HL-60 (cell line): ENCODE data around the gene UBE2D4.

Experiments
- DNase-seq, 2 experiments: peaks; one replicate each; pipeline ENCODE4 v3.0.0-alpha.2; 2010 to 2020; ENCODE audit warnings: low read depth in 1 of 2, low spot score in 1 of 2
- H3K27ac ChIP-seq: fragments of 250-450 bp; sonication (Bioruptor Pico); replicated peaks from 2 replicates; pipeline ENCODE4 v1.5.1; 2020; ENCODE audit warnings: mild to moderate bottlenecking, moderate library complexity
- H3K27me3 ChIP-seq: fragments of 250-450 bp; sonication (Bioruptor Pico); 2 replicates; pipeline ENCODE4 v1.5.1; 2021; ENCODE audit warnings: mild to moderate bottlenecking, moderate library complexity; ENCODE audit not compliant: insufficient read depth, poor library complexity, severe bottlenecking
- H3K4me3 ChIP-seq: replicated peaks from 2 replicates; pipeline ENCODE4 v1.5.1; 2011; ENCODE audit warnings: mild to moderate bottlenecking, control low read depth, low read length; ENCODE audit not compliant: insufficient read depth
- GABPA ChIP-seq: IDR thresholded peaks from 2 replicates; pipeline ENCODE4 v1.6.1; 2012; ENCODE audit warnings: low read depth
- POLR2AphosphoS5 ChIP-seq: IDR thresholded peaks from 2 replicates; pipeline ENCODE4 v1.6.1; 2012; ENCODE audit warnings: low read depth
- SPI1 ChIP-seq: IDR thresholded peaks from 2 replicates; pipeline ENCODE4 v1.6.1; 2012; ENCODE audit warnings: low read depth, mild to moderate bottlenecking, borderline replicate concordance
- TF ChIP-seq, protein P1 (sequence below): IDR thresholded peaks from one replicate; pipeline ENCODE4 v1.5.1; 2011; ENCODE audit warnings: low read length, control low read depth, inconsistent platforms; ENCODE audit not compliant: insufficient read depth
- TF ChIP-seq, protein P2 (sequence below): IDR thresholded peaks from 2 replicates; pipeline ENCODE4 v1.6.1; 2012; ENCODE audit warnings: low read depth; ENCODE audit not compliant: insufficient replicate concordance

Gene UBE2D4

DNA sequence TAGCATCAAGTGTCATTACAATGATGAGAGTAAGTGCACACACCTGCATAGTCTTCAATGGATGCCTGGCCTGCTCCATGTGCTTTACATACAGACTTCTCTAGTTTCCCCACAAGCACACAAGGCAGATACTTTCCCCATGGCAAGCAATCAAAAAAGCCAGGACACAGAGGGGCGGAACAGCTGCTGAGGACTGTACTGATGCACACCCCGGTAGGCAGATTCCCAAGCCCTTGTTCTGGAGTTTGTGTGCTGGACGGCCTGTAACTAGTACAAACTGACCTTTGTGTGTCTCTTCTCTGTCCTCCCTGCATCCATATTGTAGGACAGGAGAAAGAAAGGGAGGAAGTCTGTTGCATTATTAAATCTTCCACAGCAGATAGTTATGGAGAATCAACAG is 25.8 kb downstream of the UBE2D4 start:
- no peak overlapping the region for H3K4me3 ChIP-seq
- no peaks in the 10 kb centered on the region for H3K27me3 ChIP-seq
- DNase-seq = no peak
- no peak overlapping the region for H3K27ac ChIP-seq
- TF ChIP-seq, protein P1, sequence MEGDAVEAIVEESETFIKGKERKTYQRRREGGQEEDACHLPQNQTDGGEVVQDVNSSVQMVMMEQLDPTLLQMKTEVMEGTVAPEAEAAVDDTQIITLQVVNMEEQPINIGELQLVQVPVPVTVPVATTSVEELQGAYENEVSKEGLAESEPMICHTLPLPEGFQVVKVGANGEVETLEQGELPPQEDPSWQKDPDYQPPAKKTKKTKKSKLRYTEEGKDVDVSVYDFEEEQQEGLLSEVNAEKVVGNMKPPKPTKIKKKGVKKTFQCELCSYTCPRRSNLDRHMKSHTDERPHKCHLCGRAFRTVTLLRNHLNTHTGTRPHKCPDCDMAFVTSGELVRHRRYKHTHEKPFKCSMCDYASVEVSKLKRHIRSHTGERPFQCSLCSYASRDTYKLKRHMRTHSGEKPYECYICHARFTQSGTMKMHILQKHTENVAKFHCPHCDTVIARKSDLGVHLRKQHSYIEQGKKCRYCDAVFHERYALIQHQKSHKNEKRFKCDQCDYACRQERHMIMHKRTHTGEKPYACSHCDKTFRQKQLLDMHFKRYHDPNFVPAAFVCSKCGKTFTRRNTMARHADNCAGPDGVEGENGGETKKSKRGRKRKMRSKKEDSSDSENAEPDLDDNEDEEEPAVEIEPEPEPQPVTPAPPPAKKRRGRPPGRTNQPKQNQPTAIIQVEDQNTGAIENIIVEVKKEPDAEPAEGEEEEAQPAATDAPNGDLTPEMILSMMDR = no peak
- TF ChIP-seq POLR2AphosphoS5 (no peak), GABPA (no peak), SPI1 (no peak)
- TF ChIP-seq, protein P2, sequence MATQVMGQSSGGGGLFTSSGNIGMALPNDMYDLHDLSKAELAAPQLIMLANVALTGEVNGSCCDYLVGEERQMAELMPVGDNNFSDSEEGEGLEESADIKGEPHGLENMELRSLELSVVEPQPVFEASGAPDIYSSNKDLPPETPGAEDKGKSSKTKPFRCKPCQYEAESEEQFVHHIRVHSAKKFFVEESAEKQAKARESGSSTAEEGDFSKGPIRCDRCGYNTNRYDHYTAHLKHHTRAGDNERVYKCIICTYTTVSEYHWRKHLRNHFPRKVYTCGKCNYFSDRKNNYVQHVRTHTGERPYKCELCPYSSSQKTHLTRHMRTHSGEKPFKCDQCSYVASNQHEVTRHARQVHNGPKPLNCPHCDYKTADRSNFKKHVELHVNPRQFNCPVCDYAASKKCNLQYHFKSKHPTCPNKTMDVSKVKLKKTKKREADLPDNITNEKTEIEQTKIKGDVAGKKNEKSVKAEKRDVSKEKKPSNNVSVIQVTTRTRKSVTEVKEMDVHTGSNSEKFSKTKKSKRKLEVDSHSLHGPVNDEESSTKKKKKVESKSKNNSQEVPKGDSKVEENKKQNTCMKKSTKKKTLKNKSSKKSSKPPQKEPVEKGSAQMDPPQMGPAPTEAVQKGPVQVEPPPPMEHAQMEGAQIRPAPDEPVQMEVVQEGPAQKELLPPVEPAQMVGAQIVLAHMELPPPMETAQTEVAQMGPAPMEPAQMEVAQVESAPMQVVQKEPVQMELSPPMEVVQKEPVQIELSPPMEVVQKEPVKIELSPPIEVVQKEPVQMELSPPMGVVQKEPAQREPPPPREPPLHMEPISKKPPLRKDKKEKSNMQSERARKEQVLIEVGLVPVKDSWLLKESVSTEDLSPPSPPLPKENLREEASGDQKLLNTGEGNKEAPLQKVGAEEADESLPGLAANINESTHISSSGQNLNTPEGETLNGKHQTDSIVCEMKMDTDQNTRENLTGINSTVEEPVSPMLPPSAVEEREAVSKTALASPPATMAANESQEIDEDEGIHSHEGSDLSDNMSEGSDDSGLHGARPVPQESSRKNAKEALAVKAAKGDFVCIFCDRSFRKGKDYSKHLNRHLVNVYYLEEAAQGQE = no peak

DNA sequence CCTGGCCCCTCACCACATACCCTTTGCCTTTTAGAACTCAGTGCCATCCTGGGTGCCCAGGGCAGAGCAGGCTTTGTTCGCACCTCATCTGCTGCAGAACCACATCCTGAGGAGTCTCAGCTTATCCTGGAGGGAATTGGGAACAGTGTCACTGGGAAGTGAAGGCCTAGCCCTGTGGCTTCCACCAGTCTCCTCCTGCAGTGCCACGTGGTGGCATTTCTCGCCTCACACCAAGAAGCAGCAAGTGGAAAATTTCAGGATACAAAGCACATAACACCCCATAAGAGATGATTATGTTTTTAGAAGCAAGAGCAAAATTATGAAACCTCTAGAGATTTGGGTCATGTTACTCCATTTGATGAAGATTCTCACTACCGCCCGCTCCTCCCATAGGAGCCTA is 26.8 kb downstream of the UBE2D4 start:
- Histone ChIP-seq H3K4me3 (no peak overlapping the region), H3K27ac (no peak overlapping the region), H3K27me3 (no peaks in the 10 kb centered on the region)
- DNase-seq = no peak
- no peak for TF ChIP-seq GABPA
- TF ChIP-seq, protein P1 = no peak
- no peak for TF ChIP-seq POLR2AphosphoS5
- TF ChIP-seq, protein P2 = no peak
- no peak for TF ChIP-seq SPI1

DNA sequence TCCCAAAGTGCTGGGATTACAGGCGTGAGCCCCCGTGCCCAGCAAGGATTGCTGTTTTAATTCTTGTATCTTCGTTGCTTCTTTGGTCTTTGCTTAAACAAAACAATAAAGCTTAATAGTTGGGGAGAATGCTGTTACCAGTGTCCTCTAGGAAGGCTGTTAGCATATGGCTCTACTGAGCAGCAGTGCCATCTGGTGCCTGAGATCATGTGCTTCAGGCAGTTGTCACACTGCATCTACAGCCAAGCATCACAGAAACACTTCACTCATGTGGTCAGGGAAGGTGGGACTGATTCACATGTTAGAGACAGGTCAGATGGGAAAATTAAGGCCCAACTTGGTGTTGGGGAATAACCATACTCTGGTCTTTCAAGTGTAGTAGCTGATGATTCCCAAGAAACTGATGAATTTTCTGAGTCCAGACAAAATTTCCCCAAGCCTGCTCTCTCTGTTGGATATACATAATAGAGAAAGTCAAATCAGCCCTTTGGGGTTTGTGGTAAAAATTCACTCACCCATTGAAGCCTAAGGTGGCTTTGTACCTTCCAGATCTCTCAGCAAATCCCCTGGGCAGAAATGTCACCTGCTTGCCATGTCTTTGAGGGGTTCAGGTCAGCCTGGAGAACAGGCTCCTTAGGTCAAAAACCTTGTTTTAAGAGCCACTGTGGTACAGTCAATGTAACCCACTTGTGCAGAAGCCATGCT is 28.4 kb downstream of the UBE2D4 start:
- H3K27me3 ChIP-seq = no peaks in the 10 kb centered on the region
- DNase-seq = peak; percentile 17 to 54
- H3K27ac ChIP-seq = no peak overlapping the region
- TF ChIP-seq, protein P2 = no peak
- TF ChIP-seq, protein P1 = peak; percentile 59
- TF ChIP-seq SPI1 = no peak
- H3K4me3 ChIP-seq = no peak overlapping the region
